Measurements from ENCODE around the gene RABEP2.

RABEP2 gene

DNA sequence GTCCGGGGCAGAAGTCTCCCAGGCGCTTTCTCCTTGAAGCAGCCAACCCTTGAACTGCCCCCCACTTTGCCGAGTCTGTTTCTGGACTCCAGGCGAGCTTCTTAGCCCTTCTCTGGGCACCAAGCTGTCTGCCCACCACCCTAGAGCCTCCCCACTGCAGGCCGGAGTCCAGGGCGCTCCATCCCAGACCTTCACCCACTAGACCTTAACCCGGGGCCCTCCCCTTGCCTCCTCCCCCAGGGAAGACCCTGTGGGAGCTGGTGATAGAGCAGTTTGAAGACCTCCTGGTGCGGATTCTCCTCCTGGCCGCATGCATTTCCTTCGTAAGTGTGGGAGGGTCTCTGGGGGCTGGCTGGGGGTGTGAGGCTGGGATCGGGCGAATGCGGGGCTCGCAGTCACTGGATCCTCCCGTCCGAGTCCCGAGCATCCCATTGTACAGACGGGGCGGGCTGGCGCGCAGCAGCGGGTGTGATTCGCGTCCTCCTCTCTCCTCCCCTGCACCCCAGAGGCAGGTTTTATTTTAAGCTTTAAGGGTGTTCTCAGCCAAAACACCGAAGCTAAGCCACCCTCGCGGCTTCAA lies 45.7 kb downstream of the RABEP2 start:
- Histone ChIP-seq H3K27ac (ENCODE audit: low read length) (no peak overlapping the region), H3K36me3 (ENCODE audit: control insufficient read depth, insufficient read depth, low read length) (no peaks in the 10 kb centered on the region), H3K4me1 (ENCODE audit: control insufficient read depth, insufficient read depth, low read length) (peaks cover 10% of the 10 kb centered on the region), H3K4me3 (ENCODE audit: low read length) (peak overlapping the region; percentile 65; the same call in 1 of the 2 replicates), H3K9me3 (ENCODE audit: control insufficient read depth, insufficient read depth, low read length) (no peaks in the 10 kb centered on the region), H3K27me3 (ENCODE audit: control insufficient read depth, insufficient read depth, low read length) (no peaks in the 10 kb centered on the region)
- DNase-seq (ENCODE audit: low read depth, low spot score), result no peak
- no CpG with 5 or more reads among the region's 27 CpGs for WGBS (ENCODE audit: insufficient coverage, insufficient read length)

GRCh38 chr16:28878083-28878926 lies 46.7 kb downstream of the RABEP2 start, which contains the start of gene ATP2A1:
Gene ATP2A1, plus strand, starts transcription at chr16:28878488. Its CDS starts 184 bp downstream, at chr16:28878672.
- WGBS (ENCODE audit: insufficient coverage, insufficient read length), result no CpG with 5 or more reads among the region's 25 CpGs
- no peaks in the 10 kb centered on the region for H3K9me3 ChIP-seq (ENCODE audit: control insufficient read depth, insufficient read depth, low read length)
- H3K4me3 ChIP-seq (ENCODE audit: low read length), result peak within 1 kb of the TSS; percentile 65; the same call in 1 of the 2 replicates
- no peak for DNase-seq (ENCODE audit: low read depth, low spot score)
- H3K4me1 ChIP-seq (ENCODE audit: control insufficient read depth, insufficient read depth, low read length), result peaks cover 10% of the 10 kb centered on the region
- H3K27ac ChIP-seq (ENCODE audit: low read length), result no peak within 1 kb of the TSS
- H3K36me3 ChIP-seq (ENCODE audit: control insufficient read depth, insufficient read depth, low read length), result 0 out of 2 replicates have a peak, but pooled peaks cover 3% of the 10 kb centered on the region
- H3K27me3 ChIP-seq (ENCODE audit: control insufficient read depth, insufficient read depth, low read length), result no peaks in the 10 kb centered on the region

DNA sequence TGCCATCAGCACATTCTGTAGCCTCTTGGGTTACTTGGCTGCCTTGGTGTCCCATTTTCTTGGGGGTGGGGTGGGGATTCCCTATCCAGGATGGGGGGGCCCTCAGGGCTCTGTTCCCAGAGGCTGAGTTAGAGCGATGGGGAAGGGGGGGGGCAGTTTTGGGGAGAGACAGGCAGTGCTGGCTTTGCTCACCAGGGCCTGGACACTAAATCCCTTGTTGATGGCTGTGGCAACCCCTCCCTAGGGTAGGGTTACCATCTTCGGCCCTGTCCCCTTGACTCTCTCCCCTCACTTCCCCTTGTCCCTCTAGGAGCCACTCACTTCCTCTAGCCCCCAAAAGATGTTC lies 47.4 kb downstream of the RABEP2 start:
- H3K4me1 ChIP-seq (ENCODE audit: control insufficient read depth, insufficient read depth, low read length), result peaks cover 6% of the 10 kb centered on the region; the same call in 1 of the 2 replicates
- WGBS (ENCODE audit: insufficient coverage, insufficient read length), result no CpG with 5 or more reads among the region's 2 CpGs
- no peak overlapping the region for H3K4me3 ChIP-seq (ENCODE audit: low read length)
- peaks cover 7% of the 10 kb centered on the region for H3K36me3 ChIP-seq (ENCODE audit: control insufficient read depth, insufficient read depth, low read length)
- no peaks in the 10 kb centered on the region for H3K9me3 ChIP-seq (ENCODE audit: control insufficient read depth, insufficient read depth, low read length)
- no peak for DNase-seq (ENCODE audit: low read depth, low spot score)
- no peaks in the 10 kb centered on the region for H3K27me3 ChIP-seq (ENCODE audit: control insufficient read depth, insufficient read depth, low read length)
- no peak overlapping the region for H3K27ac ChIP-seq (ENCODE audit: low read length)

DNA sequence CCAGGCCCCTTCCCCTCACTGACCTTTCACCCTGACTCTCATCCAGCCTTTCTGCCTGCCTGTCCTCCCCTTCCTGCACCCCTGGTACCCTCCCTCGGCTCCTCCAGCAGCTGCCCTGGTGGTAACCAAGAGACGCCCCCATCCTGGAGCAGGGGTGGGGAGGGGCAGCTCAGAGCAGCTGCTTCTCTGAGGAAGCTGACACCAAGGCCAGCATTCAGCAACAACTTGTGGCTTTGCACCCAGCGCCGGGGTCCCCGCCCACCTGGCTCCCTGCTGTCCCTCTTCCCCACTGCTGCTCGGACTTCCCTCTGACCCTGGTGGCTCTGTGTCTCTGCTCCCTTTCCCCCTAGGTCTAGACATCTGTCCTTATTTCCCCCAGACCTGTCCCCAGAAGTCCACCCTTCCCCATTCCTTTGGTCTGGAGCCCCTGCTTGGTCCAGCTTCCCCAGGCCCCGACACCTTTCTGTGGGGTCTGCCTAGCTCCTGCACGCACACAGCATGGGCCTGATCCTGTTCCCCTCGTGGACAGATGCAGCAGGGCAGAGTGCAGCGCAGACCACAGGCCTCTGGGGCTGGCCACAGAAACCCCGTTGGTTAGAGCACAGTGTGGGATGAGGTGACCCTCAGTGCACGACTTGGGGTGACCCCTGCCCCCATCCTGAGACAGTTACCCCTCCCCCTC lies 47.9 kb downstream of the RABEP2 start:
- Histone ChIP-seq H3K4me3 (ENCODE audit: low read length) (no peak overlapping the region), H3K36me3 (ENCODE audit: control insufficient read depth, insufficient read depth, low read length) (peaks cover 10% of the 10 kb centered on the region), H3K27ac (ENCODE audit: low read length) (no peak overlapping the region), H3K4me1 (ENCODE audit: control insufficient read depth, insufficient read depth, low read length) (peaks cover 3% of the 10 kb centered on the region; the same call in 1 of the 2 replicates), H3K27me3 (ENCODE audit: control insufficient read depth, insufficient read depth, low read length) (no peaks in the 10 kb centered on the region), H3K9me3 (ENCODE audit: control insufficient read depth, insufficient read depth, low read length) (no peaks in the 10 kb centered on the region)
- no peak for DNase-seq (ENCODE audit: low read depth, low spot score)
- no CpG with 5 or more reads among the region's 12 CpGs for WGBS (ENCODE audit: insufficient coverage, insufficient read length)

- H3K4me1 ChIP-seq (ENCODE audit: control insufficient read depth, insufficient read depth, low read length), result peaks cover 3% of the 10 kb centered on the region; the same call in 1 of the 2 replicates
- no peak overlapping the region for H3K4me3 ChIP-seq (ENCODE audit: low read length)
- H3K36me3 ChIP-seq (ENCODE audit: control insufficient read depth, insufficient read depth, low read length), result peaks cover 13% of the 10 kb centered on the region
- DNase-seq (ENCODE audit: low read depth, low spot score), result no peak
- H3K9me3 ChIP-seq (ENCODE audit: control insufficient read depth, insufficient read depth, low read length), result no peaks in the 10 kb centered on the region
- no CpG with 5 or more reads among the region's 17 CpGs for WGBS (ENCODE audit: insufficient coverage, insufficient read length)
- H3K27ac ChIP-seq (ENCODE audit: low read length), result no peak overlapping the region
- H3K27me3 ChIP-seq (ENCODE audit: control insufficient read depth, insufficient read depth, low read length), result no peaks in the 10 kb centered on the region
These were observed 48.9 kb downstream of the RABEP2 start for GRCh38 chr16:28876019-28876659.

DNA sequence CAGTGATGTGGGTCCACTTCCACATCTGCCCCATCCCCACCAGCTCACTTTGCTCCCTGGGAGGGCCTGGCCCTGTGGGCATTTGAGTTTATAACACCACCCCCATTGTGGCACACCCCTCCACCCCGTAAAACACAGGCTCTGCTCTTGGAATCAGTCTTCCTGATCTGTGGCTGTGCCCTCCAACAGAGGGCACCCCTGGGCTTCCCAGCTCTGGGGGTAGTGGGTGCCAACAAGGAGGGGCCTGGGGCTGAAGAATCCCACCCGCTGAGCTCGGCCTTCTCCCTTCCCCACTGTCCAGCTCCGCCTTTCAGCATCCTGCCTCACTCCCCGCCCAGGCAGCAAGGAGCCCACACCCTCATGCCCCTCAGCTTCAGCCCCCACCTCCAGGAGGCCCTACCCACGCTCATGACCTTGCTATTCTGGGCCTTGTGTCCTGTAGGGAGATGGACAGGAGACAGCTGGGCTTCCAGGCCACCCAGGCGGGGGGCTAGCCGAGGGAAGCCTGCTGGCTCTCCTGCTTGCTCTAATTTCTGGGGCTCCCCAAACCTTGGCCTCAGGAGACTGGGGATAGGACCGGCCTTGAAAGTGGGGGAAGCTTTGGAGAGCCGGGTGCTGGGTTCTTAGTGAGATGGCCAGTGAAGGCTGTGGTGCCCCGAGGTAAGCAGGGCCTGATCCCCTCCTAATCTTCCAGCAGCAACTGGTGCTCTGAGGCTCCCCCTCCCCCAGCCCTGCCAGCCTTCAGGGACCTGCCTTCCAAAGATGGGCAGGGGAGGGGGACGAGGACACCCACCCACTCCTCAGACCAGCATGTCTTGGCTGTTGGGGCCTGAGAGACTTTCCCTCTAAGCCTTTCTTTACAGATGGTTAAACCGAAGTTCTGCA lies 49.7 kb downstream of the RABEP2 start:
- no peak overlapping the region for H3K27ac ChIP-seq (ENCODE audit: low read length)
- no peaks in the 10 kb centered on the region for H3K4me1 ChIP-seq (ENCODE audit: control insufficient read depth, insufficient read depth, low read length)
- H3K4me3 ChIP-seq (ENCODE audit: low read length), result no peak overlapping the region

DNA sequence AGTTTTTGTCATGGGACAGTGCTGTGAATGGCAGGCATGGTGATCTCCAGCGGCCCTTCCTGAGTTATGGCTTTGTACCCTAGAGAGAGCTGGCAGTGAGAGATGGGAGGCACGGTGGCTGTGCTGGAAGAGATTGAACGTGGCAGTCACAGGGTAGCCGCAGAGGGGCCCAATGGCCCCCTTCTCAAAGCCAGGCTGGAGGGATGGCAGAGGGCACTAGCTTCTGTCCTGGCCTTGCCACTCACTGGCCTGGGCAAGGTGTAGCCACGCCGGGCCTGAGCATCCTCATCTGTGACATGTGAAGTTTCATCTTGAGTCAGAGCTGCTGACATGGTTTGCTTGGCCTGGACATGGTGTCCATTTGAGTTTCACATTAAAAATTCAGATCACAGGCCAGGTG lies 50.6 kb downstream of the RABEP2 start:
- Histone ChIP-seq H3K36me3 (ENCODE audit: control insufficient read depth, insufficient read depth, low read length) (peaks cover 20% of the 10 kb centered on the region), H3K4me3 (ENCODE audit: low read length) (no peak overlapping the region), H3K9me3 (ENCODE audit: control insufficient read depth, insufficient read depth, low read length) (no peaks in the 10 kb centered on the region), H3K27ac (ENCODE audit: low read length) (no peak overlapping the region), H3K4me1 (ENCODE audit: control insufficient read depth, insufficient read depth, low read length) (no peaks in the 10 kb centered on the region), H3K27me3 (ENCODE audit: control insufficient read depth, insufficient read depth, low read length) (no peaks in the 10 kb centered on the region)
- WGBS (ENCODE audit: insufficient coverage, insufficient read length), result no CpG with 5 or more reads among the region's 6 CpGs
- no peak for DNase-seq (ENCODE audit: low read depth, low spot score)

More for the DNA sequence above, 49.7 kb downstream of the RABEP2 start:
- peaks cover 13% of the 10 kb centered on the region for H3K36me3 ChIP-seq (ENCODE audit: control insufficient read depth, insufficient read depth, low read length)
- no peaks in the 10 kb centered on the region for H3K27me3 ChIP-seq (ENCODE audit: control insufficient read depth, insufficient read depth, low read length)
- no CpG with 5 or more reads among the region's 13 CpGs for WGBS (ENCODE audit: insufficient coverage, insufficient read length)
- DNase-seq (ENCODE audit: low read depth, low spot score), result no peak
- no peaks in the 10 kb centered on the region for H3K9me3 ChIP-seq (ENCODE audit: control insufficient read depth, insufficient read depth, low read length)

DNA sequence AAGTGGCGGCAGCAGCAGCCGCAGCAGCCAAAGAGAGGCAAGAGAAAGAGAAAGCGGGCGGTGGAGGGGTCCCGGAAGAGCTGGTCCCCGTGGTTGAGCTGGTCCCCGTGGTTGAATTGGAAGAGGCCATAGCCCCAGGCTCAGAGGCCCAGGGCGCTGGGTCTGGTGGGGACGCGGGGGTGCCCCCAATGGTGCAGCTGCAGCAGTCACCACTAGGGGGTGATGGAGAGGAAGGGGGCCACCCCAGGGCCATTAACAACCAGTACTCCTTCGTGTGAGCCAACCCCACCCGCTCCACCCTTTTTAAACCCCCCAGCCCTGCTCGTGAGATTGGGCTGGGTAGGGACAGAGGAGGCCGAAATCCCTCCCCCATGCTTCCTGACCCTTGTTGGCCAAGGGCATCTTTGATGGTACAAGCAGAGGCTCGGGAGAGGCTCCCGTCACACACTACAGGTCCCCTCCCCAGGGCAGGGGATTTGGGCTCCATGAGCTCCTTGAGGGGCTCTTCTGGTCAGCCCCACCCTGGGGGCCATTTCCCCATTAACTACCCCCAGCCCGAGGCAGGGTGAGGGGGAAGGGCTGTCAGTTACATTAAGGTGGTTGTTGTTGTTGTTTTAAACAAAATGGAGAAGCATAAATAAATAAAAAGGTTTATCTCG lies 51.4 kb downstream of the RABEP2 start:
- Histone ChIP-seq H3K27ac (ENCODE audit: low read length) (no peak overlapping the region), H3K27me3 (ENCODE audit: control insufficient read depth, insufficient read depth, low read length) (no peaks in the 10 kb centered on the region), H3K4me1 (ENCODE audit: control insufficient read depth, insufficient read depth, low read length) (no peaks in the 10 kb centered on the region), H3K9me3 (ENCODE audit: control insufficient read depth, insufficient read depth, low read length) (no peaks in the 10 kb centered on the region), H3K36me3 (ENCODE audit: control insufficient read depth, insufficient read depth, low read length) (peaks cover 27% of the 10 kb centered on the region), H3K4me3 (ENCODE audit: low read length) (no peak overlapping the region)
- DNase-seq (ENCODE audit: low read depth, low spot score), result no peak
- no CpG with 5 or more reads among the region's 18 CpGs for WGBS (ENCODE audit: insufficient coverage, insufficient read length)

DNA sequence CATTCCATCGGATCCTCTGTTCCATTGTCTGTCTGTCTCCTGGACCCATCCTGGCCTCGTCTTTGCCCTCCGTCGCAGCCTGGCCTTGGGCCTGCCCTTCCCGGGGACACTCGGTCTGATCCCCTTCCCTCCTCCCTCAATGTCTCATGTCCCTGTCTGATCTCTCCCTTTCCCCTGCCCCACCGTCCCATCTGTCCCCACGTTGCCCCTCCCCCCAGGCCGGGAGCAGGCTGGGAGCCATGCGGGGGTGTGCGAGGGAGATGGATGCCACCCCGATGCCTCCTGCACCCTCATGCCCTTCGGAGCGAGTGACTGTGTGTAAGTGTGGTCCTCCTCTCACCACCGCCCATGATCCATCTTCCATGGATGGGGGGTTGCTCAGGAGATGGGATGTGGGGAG lies 52.1 kb downstream of the RABEP2 start:
- Histone ChIP-seq H3K4me3 (ENCODE audit: low read length) (no peak overlapping the region), H3K27me3 (ENCODE audit: control insufficient read depth, insufficient read depth, low read length) (no peaks in the 10 kb centered on the region), H3K27ac (ENCODE audit: low read length) (no peak overlapping the region), H3K9me3 (ENCODE audit: control insufficient read depth, insufficient read depth, low read length) (no peaks in the 10 kb centered on the region), H3K36me3 (ENCODE audit: control insufficient read depth, insufficient read depth, low read length) (peaks cover 27% of the 10 kb centered on the region), H3K4me1 (ENCODE audit: control insufficient read depth, insufficient read depth, low read length) (no peaks in the 10 kb centered on the region)
- DNase-seq (ENCODE audit: low read depth, low spot score), result no peak
- WGBS (ENCODE audit: insufficient coverage, insufficient read length), result no CpG with 5 or more reads among the region's 15 CpGs
